Neuron (in vitro differentiated cells): ENCODE results near the gene GIPC2.

Experiments used
- H2AFZ ChIP-seq: one replicate; pipeline ENCODE4 v1.6.1; 2013; ENCODE audit warnings: low read depth, mild to moderate bottlenecking, inconsistent platforms, low read length, moderate library complexity
- H3K27me3 ChIP-seq: one replicate; pipeline ENCODE4 v1.6.1; 2013; ENCODE audit warnings: low read length; ENCODE audit not compliant: insufficient read depth
- H3K36me3 ChIP-seq: one replicate; pipeline ENCODE4 v1.6.1; 2013; ENCODE audit warnings: low read length; ENCODE audit not compliant: insufficient read depth
- H3K4me1 ChIP-seq: one replicate; pipeline ENCODE4 v1.6.1; 2013; ENCODE audit warnings: low read length; ENCODE audit not compliant: insufficient read depth
- H3K4me3 ChIP-seq: 2 replicates; pipeline ENCODE4 v1.5.1; 2013; ENCODE audit warnings: mild to moderate bottlenecking, low read length, moderate library complexity
- H3K9me3 ChIP-seq: one replicate; pipeline ENCODE4 v1.6.1; 2013; ENCODE audit warnings: low read length

The GIPC2 gene

DNA sequence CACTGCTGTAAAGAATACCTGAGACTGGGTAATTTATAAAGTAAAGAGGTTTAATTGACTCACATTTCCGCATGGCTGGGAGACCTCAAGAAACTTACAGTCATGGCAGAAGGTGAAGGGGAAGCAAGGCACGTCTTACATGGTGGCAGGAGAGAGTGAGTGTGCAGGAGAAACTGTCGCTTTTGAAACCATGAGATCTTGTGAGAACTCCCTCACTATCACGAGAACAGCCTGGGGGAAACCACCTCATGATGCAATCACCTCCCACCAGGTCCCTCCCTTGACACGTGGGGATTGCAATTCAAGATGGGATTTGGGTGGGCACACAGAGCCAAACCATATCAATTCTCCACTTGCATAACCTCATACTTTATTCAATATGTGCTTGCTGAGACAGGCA is 76.6 kb downstream of the GIPC2 start:
- no peaks in the 10 kb centered on the region for H3K27me3 ChIP-seq
- no peaks in the 10 kb centered on the region for H3K9me3 ChIP-seq
- H3K4me1 ChIP-seq: peaks cover 3% of the 10 kb centered on the region
- H3K36me3 ChIP-seq: no peaks in the 10 kb centered on the region
- no peak overlapping the region for H3K4me3 ChIP-seq
- H2AFZ ChIP-seq: no peak overlapping the region

DNA sequence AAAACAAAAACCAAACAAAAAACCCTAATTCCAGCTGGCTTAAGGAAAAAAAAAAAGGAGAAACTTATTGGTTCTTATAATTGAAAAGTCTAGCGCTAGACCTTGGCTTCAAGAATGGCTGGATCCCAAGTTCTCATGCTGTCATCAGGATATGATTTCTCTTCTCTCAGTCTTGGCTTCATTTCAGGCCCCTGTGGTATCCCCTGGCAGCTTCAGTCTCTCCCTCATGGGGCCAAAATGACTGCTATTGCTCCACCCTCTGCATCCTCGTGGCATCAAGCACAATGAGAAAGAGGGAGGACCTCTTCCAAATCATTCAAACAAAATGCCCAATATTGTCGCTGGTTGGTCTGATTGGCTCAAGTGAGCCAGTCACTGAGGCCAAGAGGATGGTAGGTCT is 80.7 kb downstream of the GIPC2 start:
- Histone ChIP-seq H3K4me1 (peaks cover 3% of the 10 kb centered on the region), H2AFZ (no peak overlapping the region), H3K36me3 (no peaks in the 10 kb centered on the region), H3K4me3 (no peak overlapping the region), H3K9me3 (no peaks in the 10 kb centered on the region), H3K27me3 (no peaks in the 10 kb centered on the region)

DNA sequence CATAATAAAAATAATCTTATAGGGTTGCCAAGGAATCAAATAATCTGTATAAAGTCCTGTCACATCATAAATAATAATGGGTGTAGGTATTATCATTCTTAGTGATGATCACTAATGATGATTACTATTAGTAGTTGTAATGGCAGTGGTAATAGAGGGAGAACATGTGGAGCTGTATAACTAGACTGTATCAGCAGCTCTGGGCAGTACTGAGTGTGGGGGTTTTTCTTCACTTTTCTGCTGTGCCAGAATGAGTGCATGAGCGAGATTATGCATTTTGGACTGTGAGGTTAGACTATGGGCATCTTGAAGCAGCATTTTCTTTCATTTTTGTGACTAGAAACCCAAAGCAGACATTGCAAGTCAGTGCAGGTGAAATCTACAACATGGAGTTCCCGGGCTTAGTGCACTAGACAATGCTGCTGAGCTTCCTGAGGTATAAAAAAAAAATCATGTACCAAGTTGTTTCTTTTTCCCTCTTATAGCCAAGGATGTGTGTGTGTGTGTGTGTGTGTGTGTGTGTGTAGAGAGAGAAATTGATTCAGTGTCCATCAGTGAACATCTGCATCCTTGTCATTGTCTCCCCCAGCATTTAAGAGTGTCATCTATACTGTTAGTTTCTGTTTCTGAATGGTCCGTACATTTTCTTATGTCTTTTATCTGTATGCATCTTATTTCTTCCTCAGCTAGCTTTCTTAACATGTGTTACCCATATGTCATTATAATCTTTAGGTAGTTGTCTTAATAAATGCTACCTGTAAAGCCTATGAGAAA is 86.6 kb downstream of the GIPC2 start:
- H2AFZ ChIP-seq: no peak overlapping the region
- no peaks in the 10 kb centered on the region for H3K9me3 ChIP-seq
- no peaks in the 10 kb centered on the region for H3K27me3 ChIP-seq
- no peaks in the 10 kb centered on the region for H3K4me1 ChIP-seq
- no peak overlapping the region for H3K4me3 ChIP-seq
- no peaks in the 10 kb centered on the region for H3K36me3 ChIP-seq

DNA sequence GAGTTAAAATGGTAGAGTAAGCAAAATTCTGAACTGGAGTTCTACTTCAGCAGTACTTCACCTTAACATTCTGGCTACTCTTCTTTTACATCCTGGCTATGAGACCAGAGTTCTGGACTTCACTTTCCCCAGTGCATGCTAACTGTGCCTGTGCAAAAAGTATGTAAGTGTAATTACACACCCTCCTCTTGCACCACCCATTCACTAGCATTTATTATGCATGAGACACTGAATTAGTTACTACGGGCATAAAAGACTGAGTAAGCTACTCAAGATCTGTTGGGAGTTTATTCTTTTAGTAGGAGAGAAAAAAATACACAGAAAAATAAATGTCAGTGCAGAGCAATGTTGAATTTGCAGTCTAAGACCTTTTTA is 87.2 kb downstream of the GIPC2 start:
- Histone ChIP-seq H3K4me3 (no peak overlapping the region), H2AFZ (no peak overlapping the region), H3K36me3 (no peaks in the 10 kb centered on the region)

DNA sequence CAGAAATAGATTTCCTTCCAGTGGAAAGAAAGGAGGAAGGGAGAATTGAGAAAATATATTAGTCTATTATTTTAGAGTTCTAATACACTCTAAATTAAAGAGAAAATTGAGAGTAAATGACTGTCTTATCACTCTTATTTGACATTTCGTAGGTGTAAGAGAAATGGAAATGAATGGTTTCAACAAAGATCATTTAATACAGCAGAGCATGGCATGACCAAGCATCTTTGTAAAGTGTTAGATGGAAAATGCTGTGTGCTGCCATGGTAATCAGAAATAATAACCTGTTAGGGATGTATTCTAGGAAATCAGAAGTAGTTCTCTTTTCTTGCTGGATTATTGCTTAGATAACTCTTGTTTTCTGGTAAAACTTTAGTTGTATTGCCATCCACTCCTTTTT is 90.9 kb downstream of the GIPC2 start:
- H3K4me1 ChIP-seq: no peaks in the 10 kb centered on the region
- H3K36me3 ChIP-seq: no peaks in the 10 kb centered on the region
- H2AFZ ChIP-seq: no peak overlapping the region
- H3K9me3 ChIP-seq: no peaks in the 10 kb centered on the region
- no peak overlapping the region for H3K4me3 ChIP-seq
- H3K27me3 ChIP-seq: no peaks in the 10 kb centered on the region

More for the DNA sequence above, 87.2 kb downstream of the GIPC2 start:
- no peaks in the 10 kb centered on the region for H3K9me3 ChIP-seq
- no peaks in the 10 kb centered on the region for H3K27me3 ChIP-seq
- H3K4me1 ChIP-seq: no peaks in the 10 kb centered on the region

DNA sequence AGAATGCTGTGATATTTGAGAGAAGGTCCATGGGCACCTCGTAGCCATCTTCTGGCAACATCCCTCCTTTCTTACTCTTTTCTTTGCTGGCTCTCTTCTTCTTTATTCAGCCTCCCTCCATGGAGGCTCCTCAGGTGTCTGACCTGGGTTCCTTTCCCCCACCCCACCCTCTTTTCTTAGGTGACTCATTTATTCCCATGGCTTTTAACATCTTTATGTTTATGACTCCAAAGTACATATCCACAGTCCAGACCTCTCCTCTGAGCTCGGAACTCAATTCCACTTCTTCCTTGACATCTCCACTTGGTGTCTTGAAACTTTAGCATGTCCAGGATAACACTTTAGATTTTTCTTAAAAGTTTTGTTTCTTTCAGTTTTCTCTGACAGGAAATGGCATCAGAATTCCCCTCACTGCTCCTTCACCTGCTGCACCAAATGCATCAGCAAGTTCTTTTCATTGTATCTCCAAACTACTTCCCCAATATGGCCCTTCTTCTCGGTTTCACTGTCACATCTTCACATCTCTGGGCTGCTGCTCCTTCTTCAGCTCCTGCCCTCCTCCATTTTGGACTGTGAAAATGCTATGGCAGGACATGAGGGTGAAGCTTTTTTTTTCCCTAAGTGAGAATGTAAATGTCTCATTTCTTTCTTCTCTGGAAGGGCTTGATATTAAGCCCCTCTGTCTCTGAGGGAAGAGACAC is 95.9 kb downstream of the GIPC2 start:
- H3K4me1 ChIP-seq: no peaks in the 10 kb centered on the region
- no peak overlapping the region for H3K4me3 ChIP-seq
- H3K27me3 ChIP-seq: no peaks in the 10 kb centered on the region
- H3K36me3 ChIP-seq: no peaks in the 10 kb centered on the region
- H3K9me3 ChIP-seq: no peaks in the 10 kb centered on the region
- H2AFZ ChIP-seq: no peak overlapping the region

DNA sequence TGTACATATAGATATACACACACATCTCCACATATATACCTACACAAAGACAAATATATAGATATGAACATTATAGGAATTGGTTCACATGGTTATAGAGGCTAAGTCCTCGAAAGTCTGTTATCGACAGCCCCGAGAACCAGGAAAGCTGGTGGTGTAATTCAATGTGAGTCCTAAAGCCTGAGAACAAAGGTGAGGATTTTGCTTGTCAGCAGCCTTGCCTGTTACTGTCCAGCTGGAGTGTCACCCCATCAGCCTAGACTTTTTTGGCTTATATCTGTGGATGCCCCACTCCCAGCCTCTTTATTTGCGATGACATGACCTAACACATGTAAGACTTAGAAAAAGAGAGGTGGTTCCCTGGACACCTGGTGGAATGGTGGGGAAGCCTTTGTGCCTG is 97.0 kb downstream of the GIPC2 start:
- Histone ChIP-seq H3K4me1 (no peaks in the 10 kb centered on the region), H3K9me3 (no peaks in the 10 kb centered on the region), H2AFZ (no peak overlapping the region), H3K4me3 (no peak overlapping the region), H3K36me3 (no peaks in the 10 kb centered on the region), H3K27me3 (no peaks in the 10 kb centered on the region)

DNA sequence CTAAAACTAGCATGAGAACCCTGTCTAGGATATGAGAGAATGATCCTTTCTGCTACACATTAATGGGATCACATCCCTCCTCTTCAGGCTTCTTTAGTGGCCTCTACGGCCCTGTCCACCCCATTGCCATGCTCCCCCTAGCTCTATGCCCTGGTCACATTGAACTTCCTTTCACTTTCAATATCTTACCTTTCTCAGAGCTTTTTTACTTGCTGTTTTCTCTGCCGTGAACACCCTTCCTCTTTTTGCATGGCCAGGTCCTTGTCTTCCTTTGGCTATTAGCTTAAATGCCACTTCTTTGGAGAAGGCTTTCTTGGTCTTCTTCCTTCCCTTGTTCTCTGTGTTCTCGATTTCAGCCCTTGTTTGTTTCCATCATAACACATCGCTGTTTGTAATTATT is 97.4 kb downstream of the GIPC2 start:
- H3K4me1 ChIP-seq: no peaks in the 10 kb centered on the region
- H3K27me3 ChIP-seq: no peaks in the 10 kb centered on the region
- no peak overlapping the region for H3K4me3 ChIP-seq
- H3K36me3 ChIP-seq: no peaks in the 10 kb centered on the region
- H3K9me3 ChIP-seq: no peaks in the 10 kb centered on the region
- no peak overlapping the region for H2AFZ ChIP-seq

DNA sequence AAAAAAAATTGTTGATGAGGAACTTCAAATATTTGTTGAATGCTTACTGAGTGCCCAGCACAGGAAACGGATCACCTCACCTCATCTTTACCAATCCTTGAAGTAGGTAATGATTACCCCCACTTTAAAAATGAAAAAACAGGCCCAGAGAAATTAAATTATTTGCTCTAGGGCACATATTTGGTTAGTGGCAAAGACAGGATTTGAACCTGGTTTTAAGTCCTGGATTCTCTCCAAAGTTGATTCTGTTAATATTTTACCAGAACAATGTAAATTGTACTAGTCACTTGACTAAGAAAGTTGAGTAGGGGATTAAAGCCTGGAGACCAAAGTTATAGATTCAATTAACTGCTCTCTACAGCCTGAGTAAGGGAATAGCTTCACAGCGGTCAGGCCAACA is 97.9 kb downstream of the GIPC2 start:
- Histone ChIP-seq H3K27me3 (no peaks in the 10 kb centered on the region), H3K9me3 (no peaks in the 10 kb centered on the region), H3K4me1 (no peaks in the 10 kb centered on the region), H3K36me3 (no peaks in the 10 kb centered on the region), H2AFZ (no peak overlapping the region), H3K4me3 (no peak overlapping the region)

DNA sequence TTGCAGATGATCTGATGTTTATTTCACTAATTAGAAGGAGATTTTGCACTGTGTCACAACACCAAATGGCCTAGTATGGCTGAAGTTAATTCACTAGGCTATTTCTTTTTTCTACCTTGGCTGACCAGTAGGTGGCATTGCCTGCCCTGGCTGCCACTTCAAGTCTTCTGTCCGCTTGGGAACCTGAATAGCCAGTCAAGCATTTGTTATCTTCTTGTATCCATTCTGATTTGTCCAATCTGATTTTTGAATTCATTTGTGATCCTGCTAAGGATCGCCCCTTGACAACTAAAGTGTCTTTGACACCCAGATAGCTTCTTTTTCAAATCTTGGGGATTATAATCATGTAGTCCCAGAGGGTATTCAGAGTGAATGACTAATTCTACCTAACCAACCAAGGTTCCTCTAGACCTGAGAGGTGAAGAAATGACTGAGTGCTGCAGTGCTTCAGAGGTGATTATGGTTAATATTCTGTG is 99.4 kb downstream of the GIPC2 start:
- no peak overlapping the region for H3K4me3 ChIP-seq
- H2AFZ ChIP-seq: no peak overlapping the region
- H3K36me3 ChIP-seq: no peaks in the 10 kb centered on the region
- no peaks in the 10 kb centered on the region for H3K9me3 ChIP-seq
- no peaks in the 10 kb centered on the region for H3K4me1 ChIP-seq
- H3K27me3 ChIP-seq: no peaks in the 10 kb centered on the region

DNA sequence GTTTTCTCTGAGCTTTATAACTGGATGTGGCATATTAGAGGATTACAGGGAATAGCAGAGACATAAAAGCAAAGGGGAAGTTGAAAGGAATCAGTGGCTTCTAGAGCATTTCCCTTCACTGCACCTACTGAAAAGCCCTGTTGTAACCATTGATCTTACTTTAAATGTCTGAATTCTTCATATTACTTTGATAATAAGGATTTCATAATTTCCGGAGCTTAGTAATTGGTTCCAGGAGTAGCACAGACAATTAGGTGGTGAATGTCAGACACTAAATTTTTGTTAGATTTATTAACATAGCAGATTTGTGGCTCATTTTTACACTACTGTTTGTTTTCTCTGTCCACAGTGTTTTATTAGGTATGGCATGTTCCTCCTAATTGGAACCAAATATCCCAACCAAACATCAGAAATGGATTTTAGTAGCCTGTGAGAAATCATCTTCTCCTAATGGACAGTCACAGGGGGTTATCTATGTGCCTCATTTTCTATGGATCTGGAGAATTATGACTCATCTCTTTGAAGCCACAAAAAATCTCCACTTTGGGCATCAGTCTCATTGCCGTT is 100.5 kb downstream of the GIPC2 start:
- Histone ChIP-seq H3K9me3 (no peaks in the 10 kb centered on the region), H3K27me3 (no peaks in the 10 kb centered on the region), H2AFZ (no peak overlapping the region), H3K4me3 (no peak overlapping the region), H3K36me3 (no peaks in the 10 kb centered on the region), H3K4me1 (no peaks in the 10 kb centered on the region)

DNA sequence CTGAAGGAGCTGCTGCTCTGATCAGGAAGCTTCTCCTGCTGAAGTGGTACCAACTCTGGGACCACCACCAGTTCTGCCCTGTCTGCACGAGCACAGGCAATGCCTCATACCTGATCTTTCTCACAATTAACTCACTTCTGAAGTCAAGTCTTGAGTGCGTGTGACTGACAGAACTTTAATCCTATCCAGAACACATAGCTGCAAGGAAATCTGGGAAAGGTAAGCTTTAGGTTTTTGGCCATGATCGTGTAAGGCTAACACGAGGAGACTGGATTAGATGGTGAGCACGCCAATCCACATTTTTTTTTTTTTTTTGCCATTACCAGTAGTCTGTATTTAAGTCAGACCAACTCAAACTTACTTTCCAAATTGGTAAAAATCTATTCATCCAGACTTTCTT is 101.3 kb downstream of the GIPC2 start:
- Histone ChIP-seq H3K4me3 (no peak overlapping the region), H3K27me3 (no peaks in the 10 kb centered on the region), H3K4me1 (no peaks in the 10 kb centered on the region), H2AFZ (no peak overlapping the region), H3K9me3 (no peaks in the 10 kb centered on the region), H3K36me3 (no peaks in the 10 kb centered on the region)

DNA sequence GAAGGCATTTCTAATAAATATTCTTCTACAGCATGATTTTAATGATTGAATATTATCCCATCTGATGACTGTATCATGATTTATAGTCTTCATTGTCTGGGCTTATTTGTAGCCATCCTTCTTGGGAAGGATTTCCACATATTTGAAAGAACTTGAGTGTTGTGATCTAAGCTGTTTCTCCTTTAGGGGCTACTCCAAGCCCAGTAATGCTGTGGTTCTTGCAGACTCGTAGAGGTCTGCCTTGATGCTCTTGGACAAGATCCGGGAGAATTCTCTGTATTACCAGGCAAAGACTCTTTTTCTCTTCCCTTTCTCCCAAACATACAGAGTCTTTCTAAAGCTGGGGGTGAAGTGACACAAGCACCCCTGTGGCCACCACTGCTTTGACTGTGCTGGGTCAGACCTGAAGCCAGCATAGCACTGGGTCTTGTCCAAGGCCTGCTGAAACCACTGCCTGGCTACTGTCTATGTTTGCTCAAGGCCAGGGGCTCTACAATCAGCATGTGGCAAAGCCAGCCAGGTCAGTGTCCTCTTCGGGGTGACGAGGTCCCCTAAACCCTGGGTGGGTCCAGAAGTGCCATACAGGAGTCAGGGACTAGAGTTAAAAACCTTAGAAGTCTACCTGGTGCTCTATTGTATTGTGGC is 107.4 kb downstream of the GIPC2 start:
- peaks cover 6% of the 10 kb centered on the region for H3K4me1 ChIP-seq
- no peak overlapping the region for H3K4me3 ChIP-seq
- H3K36me3 ChIP-seq: no peaks in the 10 kb centered on the region
- no peak overlapping the region for H2AFZ ChIP-seq
- H3K27me3 ChIP-seq: no peaks in the 10 kb centered on the region
- H3K9me3 ChIP-seq: no peaks in the 10 kb centered on the region
